HG03060 (cell line): ENCODE measurements around the gene BTBD17.

Source experiments
- ATAC-seq: cut with Tn5 transposase; IDR thresholded peaks from one replicate; pipeline ENCODE4 v1.9.1; 2021; ENCODE audit warnings: low read depth, moderate number of reproducible peaks; ENCODE audit not compliant: unreplicated experiment

The BTBD17 gene

DNA sequence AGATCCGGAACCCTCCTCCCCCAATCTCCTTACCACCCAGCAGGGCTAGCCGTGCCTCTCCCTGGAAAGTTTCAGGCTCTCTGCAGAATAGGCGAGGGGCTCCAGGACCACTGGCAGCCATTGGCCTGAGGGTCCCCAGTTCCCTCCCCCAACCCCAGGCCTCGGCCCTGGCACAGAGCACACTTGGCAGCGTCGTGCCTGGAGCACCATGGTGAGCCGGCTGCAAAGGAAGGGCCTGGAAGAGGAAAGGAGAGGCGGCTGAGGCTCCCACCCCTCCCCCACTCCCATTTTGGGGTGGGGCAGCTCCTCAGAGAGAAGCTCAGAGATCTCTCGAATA is 369 bp upstream of the BTBD17 start:
- no peak for ATAC-seq

DNA sequence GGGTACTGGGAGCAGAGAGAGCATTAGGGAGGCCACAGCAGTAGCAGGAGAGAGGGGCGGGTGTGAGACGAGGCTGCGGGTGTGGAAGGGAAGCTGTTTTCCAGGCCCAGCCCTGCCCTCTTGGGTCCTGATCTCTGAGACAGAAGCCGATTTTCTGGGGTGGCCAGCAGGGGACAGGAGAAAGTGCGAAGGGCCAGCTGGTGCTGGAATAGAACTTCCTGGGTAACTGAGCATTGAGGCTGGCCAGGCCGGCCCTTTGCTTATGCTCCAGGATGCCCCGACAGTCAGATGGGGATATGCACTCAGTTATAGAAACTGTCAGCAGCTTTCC is 804 bp downstream of the BTBD17 start:
- no peak for ATAC-seq

DNA sequence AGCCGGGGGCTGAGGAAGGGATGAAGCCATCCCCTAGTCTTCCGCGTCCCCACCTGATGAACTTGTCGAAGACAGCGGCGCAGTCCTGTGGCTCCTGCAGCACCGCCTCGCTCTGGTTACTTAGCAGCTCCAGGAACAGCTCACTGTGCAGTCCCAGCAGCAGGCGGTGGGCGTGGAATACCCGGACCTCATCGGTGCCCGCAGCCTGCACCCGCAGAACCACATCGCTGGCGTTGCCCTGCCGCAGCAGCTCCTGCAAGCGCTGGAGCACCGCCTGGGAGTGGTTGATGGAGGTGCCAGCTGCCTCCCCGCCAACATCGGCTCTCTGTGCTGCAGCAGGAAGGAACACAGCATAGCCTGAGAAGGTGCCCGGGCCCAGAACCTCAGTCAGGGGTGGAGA is 1.8 kb downstream of the BTBD17 start:
- no peak for ATAC-seq

DNA sequence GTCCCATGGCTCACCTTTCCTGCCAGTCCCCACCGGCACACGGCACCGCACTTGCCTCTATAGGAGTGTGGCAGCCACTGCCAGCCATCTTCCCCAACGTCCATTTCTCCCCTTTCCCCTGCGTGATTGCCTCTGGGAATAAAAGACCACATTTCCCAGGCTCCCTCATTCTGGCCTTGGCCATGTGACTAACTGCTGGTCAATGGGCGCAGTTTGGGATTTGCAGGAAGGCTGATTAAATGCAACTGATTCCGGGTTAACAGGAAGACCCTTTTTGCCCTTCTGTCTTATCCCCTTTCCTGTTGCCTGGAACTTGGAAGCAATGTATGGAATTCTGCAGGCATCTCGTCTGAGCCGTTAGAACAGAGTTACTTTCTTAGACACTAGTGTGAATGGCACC is 3.0 kb downstream of the BTBD17 start:
- no peak for ATAC-seq

DNA sequence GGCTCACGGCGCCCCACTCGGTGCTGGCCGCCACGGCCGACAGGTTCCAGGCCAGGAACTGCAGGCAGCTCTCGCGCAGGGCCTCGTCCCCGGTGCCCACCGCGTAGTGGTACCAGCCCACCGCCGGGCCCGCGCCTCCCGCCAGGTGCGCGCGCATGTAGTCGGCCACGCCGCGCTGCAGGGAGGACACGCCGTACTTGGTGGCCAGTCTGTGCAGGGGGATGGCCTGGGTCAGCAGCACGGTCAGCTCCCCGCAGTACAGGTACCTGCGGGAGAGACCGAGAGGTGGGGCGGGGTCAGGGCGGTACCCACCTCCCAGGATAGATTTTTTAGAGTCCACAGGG is 4.2 kb downstream of the BTBD17 start:
- no peak for ATAC-seq

DNA sequence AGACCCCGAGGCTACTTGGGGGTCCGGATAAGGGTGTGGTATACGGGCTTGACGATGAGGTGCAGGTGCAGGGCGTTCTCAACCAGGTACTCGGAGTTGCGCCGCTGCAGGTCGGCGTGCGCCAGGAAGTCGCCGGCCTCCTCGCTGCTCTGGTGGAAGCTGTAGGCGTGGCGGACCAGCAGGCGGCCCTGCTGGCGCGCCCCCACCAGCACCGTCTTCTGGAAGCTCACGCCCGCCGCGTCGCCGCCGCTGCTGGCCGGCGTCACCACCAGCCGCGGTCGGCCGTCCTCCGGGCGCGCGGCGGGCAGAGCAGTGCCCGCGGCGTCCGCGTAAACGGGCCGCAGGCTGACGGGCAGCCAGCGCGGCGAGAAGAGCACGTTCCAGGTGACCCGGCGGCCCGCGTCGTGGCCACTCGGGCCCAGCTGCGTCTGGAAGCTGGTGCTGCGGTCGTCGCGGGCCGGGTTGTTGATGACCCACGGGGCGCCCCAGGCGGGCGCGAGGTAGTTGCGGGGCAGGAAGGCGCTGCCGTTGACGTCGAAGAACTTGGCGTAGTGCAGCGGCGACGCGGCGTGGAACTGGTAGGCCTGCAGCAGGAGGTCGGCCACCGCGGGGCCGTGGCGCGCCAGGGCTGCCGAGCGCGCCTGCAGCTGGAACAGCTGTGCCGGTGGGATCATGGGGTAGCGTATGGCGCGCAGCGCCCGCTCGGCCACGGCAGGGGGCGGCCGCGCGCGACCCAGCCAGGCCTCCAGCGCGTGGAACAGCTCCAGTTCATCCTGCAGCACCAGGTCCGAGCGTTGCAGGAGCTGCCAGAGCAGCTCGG is 4.8 kb downstream of the BTBD17 start:
- ATAC-seq, result no peak

DNA sequence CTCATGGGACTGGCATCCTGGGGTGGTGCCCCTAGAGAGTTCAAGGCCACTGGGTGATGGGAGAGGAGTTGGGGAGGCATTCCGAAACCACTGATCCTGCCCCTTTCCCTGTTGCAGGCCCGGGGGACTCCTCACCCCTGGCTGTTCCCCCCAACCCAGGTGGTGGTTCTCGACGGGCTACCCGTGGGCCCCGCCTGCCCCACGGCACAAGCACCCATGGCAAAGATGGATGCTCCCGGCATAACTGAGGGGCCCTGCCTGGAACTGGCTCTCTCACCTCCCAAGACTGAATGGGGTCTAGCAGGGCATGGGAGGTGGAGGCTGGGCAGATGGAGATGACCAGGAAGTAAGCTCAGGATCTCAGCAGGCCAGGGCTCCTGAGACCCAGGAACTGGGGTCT is 6.6 kb downstream of the BTBD17 start:
- no peak for ATAC-seq

DNA sequence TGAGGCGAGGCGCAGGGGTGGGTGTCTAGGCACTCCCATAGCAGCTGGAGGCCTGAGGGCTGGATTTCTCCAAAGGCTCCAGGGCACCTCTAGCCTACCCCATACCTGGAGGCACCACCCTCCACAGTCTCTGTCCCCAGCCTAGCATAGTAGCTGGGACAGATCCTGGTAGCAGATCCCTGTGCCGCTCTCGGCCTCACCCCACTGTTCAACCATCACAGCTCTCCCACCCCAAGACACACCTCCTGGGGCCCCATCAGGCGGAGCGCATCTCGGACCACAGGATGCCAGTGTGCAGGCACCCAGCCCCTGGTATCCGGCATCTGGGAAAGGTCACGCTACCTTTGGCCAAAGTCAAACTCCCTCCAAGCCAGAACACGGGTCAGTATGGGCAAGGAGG is 7.1 kb downstream of the BTBD17 start:
- ATAC-seq, result no peak

DNA sequence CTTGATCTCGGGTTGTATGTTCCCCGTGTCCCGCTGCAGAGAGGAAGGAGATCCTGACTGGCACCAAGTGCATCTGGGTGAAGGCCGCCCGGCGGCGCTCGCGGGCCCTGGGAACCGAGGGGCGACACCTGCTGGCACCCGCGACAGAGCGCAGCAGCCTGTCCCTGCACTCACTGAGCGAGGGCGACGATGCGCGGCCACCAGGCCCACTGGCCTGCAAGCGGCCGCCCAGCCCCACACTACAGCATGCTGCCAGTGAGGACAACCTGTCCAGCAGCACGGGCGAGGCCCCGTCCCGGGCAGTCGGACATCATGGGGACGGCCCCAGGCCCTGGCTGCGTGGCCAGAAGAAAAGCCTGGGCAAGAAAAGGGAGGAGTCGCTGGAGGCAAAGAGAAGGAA is 7.5 kb downstream of the BTBD17 start:
- ATAC-seq, result no peak

DNA sequence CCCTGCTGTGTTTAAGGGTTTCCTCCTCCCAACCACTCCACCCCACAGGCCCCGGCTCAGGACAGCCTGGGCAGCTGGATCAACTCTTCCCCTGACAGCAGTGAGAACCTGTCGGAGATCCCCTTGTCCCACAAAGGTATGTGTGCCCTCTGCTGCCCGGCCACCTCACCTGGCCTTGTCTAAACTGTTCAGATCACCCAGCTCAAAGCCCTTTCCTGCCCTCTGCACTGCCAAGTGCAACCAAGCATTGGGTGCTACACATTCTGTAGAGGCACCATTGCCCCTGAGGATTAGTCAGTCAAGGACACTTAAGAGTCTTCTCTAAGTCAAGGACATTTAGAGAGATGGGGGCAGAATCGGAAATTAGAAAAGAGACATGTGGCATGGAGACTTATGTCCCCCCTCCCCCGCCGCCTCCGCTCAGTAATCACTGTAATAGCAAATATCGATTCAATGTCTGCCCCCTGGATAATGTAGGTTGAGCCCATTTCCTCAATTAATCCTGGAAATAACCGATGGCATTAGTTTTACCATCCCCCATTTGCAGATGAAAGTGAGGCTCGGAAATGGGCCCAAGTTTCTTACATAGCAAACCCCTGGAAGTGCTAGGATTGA is 8.1 kb downstream of the BTBD17 start:
- no peak for ATAC-seq

DNA sequence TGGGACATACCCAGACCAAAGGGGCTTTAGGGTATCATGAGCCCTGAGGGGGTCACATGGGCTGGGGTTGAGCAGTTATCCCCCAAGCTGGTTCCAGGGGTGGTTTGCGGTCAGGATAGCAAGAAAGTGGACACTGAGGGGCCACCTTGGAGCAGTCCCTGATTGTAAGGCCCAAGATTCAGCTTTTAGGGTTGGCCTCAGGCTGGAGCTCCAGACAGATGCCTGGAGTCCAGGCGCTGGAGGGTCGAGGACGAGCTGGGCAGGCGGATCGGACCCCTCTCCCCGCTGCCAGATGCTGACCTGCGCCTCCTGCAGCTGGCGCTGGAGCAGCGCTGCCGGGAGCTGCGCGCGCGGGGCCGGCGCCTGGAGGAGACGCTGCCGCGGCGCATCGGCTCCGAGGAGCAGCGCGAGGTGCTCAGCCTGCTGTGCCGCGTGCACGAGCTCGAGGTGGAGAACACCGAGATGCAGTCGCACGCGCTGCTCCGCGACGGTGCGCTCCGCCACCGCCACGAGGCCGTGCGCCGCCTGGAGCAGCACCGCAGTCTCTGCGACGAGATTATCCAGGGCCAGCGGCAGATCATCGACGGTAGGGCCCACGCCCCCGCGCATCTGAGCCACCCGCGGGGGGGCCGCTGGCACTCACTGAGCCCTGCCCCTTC is 10.0 kb downstream of the BTBD17 start:
- ATAC-seq, result no peak

DNA sequence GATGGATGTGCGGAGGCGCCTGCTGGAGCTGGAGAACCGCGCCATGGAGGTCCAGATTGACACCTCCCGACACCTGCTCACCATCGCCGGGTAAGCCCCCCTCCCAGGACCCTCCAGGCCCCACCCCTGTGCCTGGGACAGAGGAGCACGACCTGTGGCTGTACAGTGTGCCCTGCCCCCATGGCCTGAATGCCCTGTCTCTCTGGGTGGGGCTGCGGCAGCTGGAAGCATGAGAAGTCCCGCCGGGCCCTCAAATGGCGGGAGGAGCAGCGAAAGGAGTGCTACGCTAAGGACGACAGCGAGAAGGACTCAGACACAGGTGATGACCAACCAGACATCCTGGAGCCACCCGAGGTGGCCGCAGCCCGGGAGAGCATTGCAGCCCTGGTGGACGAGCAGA is 11.2 kb downstream of the BTBD17 start:
- ATAC-seq, result no peak

DNA sequence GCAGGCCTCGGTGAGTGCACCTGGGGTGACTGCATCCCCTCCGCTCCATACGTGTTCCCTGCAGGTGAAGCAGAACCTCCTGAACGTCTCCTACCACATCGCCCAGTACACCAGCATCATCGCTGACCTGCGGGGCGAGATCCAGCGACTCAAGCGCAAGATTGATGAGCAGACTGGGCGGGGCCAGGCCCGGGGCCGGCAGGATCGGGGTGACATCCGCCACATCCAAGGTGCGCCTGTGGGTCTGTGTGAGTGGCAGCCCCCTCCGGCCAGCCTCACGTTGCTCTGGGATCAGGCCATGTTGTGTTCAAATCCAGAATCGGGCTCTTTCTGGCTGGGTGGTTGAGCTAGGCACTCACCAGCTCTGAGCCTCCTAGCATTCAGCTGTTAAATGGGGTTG is 12.5 kb downstream of the BTBD17 start:
- ATAC-seq, result no peak

DNA sequence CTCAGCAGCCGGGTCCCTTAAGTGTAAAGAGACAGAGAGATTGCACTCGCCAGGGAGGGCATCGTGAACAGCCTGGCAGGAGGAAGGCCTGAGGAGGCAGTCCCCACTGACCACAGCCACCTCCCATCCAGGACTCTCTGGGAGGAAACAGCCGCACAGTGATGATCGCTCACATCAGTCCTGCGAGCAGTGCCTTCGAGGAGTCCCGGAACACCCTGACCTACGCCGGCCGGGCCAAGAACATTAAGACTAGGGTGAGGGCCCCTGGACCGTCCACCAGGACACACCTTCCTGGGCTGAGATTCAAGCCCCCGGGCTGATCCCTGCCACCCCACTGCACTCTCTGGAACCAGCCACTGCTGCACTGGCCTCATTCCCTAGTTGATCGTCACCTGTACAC is 14.0 kb downstream of the BTBD17 start:
- ATAC-seq, result no peak

DNA sequence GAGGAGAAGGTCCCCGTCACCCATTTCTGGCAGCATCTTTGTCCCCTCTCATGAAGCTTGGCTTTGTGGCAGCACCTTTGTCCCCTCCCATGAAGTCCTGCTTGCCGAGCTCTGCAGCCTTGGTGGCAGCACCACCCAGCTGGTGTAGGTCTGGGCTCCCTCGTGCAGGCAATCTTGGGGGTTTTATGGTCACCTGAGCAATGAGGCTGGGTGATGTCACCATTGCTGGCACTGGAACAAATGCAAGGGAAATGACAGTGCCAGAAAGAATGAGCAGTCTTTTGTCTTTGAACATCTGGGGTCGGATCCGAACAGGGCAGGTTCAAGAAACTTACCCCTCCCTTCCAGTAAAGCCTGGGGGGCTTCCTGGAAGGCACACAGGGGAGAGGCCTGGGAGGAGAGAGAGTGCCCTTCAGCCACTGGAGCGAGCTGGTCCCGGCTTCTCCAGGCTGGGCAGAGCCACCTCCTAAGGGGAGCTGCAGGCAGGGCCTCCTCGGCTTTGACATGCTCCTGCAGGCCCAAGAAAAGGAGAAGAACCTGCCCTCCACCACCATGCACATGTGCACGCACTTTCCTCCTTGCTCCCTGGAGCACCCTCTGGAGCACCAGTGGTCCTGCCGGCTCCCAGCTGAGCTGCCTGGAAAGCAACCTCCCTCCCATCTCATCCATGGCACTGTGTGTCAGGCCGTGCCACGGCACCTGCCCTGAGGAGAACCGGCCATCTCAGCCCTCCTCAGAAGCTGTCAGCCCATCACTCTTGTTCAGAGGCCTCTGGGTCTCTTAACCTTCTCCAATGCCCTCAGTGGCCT is 16.0 kb downstream of the BTBD17 start:
- no peak for ATAC-seq

DNA sequence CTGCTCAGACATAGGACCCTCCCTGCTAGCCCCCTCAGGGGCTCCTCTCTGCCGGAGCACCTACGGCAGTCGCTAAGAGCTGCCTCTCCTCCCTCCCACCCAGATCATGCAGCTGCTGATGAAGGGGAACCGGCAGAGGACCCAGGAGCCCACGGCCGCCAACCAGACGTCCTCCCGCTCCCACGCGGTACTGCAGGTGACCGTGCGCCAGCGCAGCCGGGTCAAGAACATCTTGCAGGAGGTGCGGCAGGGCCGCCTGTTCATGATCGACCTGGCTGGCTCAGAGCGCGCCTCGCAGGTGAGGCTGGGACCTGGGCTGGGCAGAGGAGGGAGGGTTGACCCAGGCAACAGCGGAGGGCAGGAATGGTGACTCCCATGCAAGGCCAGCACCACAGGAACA is 17.0 kb downstream of the BTBD17 start:
- ATAC-seq, result no peak

DNA sequence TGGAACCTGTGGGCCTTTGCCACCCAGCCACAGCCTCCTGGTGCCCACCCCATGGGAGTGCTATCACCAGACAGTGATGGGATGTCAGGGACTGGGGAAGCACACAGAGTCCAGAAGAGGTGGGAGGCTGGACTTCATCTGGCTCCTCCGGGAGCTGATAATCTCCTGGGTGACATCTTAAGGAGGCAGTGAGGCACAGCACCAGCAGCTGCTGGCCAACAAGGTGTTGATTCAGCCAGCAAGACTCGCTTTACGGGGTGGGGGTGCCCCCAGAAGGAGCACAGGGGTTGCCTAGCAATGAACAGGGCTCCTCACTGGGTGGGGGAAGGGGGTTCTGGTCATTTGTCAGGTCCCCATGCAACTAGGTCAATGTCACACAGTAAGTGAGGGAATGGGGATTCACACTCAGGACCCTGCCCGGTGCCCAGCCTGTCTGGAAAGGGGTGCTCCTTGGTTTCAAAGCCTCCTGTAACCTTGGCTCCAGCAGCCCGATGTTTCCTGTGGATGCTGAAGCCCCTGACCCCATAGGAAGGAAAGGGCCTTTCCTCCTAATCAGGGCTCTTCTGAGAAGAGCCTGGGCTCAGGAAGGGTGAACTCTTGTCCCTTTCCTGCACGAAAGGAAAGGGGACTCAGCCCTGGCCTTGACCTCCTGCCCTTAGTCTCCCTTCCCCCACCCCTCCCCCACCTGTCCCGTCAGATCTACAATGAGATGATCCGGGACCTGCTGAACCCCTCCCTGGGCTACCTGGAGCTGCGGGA is 18.0 kb downstream of the BTBD17 start:
- no peak for ATAC-seq

DNA sequence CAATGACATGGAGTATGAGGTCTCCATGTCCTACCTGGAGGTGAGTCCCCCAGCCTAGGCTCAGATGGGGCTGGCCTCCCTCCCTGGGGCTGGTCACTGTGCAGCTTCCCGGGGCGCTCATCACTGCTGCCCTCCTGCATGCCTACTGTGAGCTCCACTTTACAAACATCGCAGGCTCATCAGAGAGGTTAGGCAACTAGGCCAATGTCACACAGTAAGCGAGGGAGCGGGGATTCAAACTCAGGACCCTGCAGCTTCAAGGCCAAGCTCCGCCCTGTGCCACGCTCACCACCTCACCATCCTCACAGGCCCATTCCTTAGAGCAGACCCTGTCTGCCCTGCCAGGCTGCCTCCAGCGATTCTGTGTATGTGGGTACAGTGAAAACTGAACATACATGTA is 18.5 kb downstream of the BTBD17 start:
- ATAC-seq, result no peak

DNA sequence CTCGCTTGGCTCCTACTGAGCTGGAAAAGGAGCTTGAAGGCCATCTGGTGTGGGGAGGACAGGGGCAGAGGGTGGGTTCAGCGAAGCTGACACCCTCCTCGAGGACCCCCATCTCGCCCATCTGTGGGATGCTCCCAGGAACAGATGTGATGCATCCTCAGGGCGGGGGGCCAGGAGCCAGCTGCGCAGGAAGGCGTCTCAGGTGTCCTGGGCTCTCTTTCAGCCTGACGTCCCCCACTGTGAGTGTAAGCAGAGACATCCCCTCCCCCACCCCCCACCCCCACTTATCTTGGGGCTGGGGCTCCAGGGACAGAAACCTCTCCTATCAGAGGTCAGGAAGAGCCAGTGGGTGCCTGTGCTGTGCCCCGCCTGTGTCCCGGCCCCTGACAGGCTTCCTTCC is 19.4 kb downstream of the BTBD17 start:
- ATAC-seq, result no peak

DNA sequence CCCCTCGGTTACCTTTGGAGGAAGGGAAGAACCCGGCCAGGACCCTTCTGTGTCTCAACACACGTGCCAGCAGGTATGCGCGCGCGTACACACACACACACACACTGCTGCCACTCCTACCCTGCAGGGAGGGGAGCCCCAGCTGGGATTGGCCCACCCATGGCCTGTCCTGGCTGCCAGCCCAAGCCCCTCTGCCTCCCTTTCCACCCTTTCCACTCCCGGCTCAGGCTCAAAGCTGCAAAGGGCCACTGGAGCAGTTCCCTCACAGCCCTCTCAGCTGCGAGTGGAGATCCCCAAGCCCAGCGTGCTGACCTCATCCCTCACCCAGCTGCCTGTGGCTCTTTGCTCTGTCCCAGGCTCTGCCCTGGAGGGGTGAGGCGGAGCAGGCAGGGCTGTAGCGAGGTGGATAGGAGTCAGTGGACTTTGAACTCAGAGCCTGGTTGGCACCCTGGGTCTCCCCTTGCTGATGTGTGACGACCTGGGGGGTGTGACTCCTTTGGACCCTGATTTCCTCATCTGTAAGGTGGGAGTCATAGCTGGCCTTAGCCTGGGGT is 21.1 kb downstream of the BTBD17 start:
- no peak for ATAC-seq
